ENCODE results near the gene LBHD2. TPM values are rescaled to one million over a fixed set of nuclear protein-coding genes. Genes with fewer than 3 reads are reported as not detected.
A peak's percentile ranks its signal among the peaks of the same experiment; 100 is the strongest.

LBHD2 gene
- total and polyA plus RNA-seq, 8 donors, result not detected

DNA sequence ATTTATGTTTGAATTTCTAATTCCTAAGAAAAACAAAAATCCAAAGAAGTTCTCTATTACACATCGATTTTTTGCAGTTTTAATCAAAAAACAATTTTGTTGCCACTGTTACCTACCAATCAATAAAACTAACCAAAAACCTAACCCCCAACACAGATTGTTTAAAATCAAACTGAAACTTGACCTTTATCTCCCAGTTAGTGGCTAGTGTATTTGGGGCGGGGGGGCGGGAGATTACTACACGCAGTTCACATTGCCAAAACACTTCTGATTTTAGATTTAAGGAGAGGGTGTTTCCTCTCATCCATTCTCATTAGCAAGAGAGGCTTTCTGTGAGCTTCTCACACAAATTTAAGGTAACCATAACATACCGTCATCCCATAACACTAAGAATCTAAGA is 33.1 kb upstream of the LBHD2 start:
- intact Hi-C loops (cut with DNase I), result no loop called here
- ATAC-seq (no peak), DNase-seq (no peak)
- H3K27ac ChIP-seq, result no peak overlapping the region
- H3K9me3 ChIP-seq, result no peaks in the 10 kb centered on the region
- no peak overlapping the region for H3K4me3 ChIP-seq
- H3K36me3 ChIP-seq, result no peaks in the 10 kb centered on the region
- peaks cover 0 to 15% of the 10 kb centered on the region in 2 donors for H3K27me3 ChIP-seq
- TF ChIP-seq, protein P1, sequence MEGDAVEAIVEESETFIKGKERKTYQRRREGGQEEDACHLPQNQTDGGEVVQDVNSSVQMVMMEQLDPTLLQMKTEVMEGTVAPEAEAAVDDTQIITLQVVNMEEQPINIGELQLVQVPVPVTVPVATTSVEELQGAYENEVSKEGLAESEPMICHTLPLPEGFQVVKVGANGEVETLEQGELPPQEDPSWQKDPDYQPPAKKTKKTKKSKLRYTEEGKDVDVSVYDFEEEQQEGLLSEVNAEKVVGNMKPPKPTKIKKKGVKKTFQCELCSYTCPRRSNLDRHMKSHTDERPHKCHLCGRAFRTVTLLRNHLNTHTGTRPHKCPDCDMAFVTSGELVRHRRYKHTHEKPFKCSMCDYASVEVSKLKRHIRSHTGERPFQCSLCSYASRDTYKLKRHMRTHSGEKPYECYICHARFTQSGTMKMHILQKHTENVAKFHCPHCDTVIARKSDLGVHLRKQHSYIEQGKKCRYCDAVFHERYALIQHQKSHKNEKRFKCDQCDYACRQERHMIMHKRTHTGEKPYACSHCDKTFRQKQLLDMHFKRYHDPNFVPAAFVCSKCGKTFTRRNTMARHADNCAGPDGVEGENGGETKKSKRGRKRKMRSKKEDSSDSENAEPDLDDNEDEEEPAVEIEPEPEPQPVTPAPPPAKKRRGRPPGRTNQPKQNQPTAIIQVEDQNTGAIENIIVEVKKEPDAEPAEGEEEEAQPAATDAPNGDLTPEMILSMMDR (IDR thresholded peaks at IDR 0.05), result no peak
- H3K4me1 ChIP-seq, result peaks cover 7 to 39% of the 10 kb centered on the region in 2 donors

DNA sequence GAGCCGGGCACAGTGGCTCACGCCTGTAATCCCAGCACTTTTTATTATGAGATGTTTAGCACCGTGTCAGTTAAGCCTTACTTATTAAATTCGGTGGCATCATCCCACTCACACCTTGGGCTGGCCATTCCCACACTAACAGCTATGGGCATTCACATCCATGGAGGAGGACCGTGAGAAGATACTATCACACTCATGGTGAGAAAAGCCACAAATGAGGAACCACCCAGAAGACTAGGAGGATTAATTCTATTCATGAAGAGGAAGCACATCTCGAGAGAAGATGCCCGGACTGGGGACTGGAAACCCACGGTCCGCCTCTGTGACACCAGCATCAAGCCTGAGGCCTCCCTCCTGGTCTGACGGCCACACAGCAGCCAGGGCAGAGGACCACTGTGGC is 31.6 kb upstream of the LBHD2 start:
- TF ChIP-seq, protein P1 (IDR thresholded peaks at IDR 0.05), result no peak
- intact Hi-C loops (cut with DNase I), result no loop called here
- no peak overlapping the region for H3K27ac ChIP-seq
- peaks cover 4 to 29% of the 10 kb centered on the region in 2 donors for H3K4me1 ChIP-seq
- no peaks in the 10 kb centered on the region for H3K36me3 ChIP-seq
- peaks cover 0 to 26% of the 10 kb centered on the region in 2 donors for H3K27me3 ChIP-seq
- DNase-seq (no peak), ATAC-seq (no peak)
- H3K9me3 ChIP-seq, result no peaks in the 10 kb centered on the region
- no peak overlapping the region for H3K4me3 ChIP-seq

DNA sequence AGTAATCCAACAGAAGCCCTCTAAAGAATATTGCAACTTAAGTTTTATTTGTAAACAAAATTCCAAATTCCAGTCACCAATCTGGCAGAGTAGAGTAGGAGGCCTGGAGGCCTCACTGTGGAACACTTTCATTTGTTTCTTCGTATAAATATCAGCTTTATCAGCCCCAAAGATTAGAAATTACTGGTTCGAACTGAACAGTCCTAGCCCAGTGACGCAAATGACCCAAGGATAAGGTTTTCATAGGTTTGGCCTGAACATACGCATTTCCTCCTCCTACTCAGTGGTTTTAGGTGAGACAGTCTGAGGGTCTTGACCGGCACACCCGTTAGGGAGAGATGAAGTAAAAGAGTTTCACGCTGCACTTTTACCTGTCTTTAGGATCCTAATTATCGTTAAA is 28.3 kb upstream of the LBHD2 start:
- Histone ChIP-seq H3K36me3 (no peaks in the 10 kb centered on the region), H3K27ac (peak overlapping the region; percentile 45 to 86), H3K4me3 (peak overlapping the region; percentile 88 to 93), H3K9me3 (no peaks in the 10 kb centered on the region), H3K27me3 (peaks cover 0 to 55% of the 10 kb centered on the region in 2 donors), H3K4me1 (peaks cover 4 to 37% of the 10 kb centered on the region in 2 donors)
- intact Hi-C loops (cut with DNase I), result no loop called here
- TF ChIP-seq, protein P1 (IDR thresholded peaks at IDR 0.05), result no peak
- ATAC-seq (no peak), DNase-seq (no peak)

DNA sequence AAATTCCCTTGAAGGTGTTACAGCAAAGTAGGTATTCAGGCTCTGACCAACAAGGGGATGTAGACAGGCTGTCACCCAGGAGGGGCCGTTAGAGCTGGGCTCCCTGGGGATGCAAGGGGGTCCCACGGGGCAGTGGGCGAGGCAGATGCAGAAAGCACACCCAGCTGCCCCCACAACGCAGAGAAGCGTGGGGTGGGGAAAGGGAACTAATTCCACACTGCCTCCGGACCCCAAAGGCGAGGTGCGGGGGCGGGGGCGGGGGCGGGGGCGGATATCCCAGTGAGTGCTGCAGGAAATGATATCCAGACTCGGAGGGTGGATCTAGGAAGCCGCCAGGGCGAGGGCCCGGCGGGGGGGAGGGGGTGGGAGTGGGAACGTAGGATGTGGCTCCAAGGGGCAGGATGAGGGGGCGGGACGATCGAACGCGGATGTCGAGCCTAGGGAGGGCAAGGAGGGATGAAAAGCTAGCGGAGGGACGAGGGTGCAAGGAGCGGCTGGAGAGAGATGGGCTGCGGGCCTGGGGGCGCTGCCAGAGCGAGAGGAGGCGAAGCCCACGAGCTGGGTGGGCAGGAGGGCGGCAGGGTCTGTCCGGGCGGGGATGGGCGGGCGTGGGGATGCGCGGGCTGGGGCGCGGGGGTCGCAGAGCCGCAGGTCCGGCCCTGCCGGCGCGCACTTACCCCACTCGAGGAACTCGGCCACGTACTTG is 27.5 kb upstream of the LBHD2 start:
- intact Hi-C loops (cut with DNase I), result no loop called here
- peak; percentile 57 to 83 (median 74) for DNase-seq
- Histone ChIP-seq H3K27me3 (peaks cover 0 to 55% of the 10 kb centered on the region in 2 donors), H3K9me3 (no peaks in the 10 kb centered on the region), H3K4me1 (peaks cover 4 to 37% of the 10 kb centered on the region in 2 donors), H3K27ac (peak overlapping the region; percentile 86), H3K36me3 (no peaks in the 10 kb centered on the region), H3K4me3 (peak overlapping the region; percentile 88 to 93)
- TF ChIP-seq, protein P1 (IDR thresholded peaks at IDR 0.05), result no peak
- ATAC-seq, result peak; percentile 18

DNA sequence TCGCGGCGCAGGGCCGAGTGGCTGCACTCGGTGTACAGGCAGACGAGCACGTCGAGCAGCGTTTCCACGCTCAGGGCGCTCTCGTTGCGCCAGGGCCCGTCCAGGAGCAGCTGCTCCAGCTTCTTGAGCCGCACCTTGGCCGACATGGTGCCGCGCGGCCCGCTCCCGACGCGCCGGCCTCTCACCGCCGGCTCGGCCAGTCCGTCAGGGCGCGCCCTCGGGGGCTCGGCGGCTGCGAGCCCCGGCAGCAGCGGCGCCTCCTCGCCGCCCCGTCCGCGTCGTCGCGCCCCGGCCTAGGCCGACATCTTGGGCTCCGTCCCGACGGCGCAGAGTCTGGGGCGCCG is 27.0 kb upstream of the LBHD2 start:
- Histone ChIP-seq H3K4me1 (peaks cover 4 to 32% of the 10 kb centered on the region in 2 donors), H3K9me3 (no peaks in the 10 kb centered on the region), H3K4me3 (peak overlapping the region; percentile 88 to 93), H3K36me3 (no peaks in the 10 kb centered on the region), H3K27me3 (peaks cover 0 to 55% of the 10 kb centered on the region in 2 donors), H3K27ac (peak overlapping the region; percentile 86)
- no peak for ATAC-seq
- intact Hi-C loops (cut with DNase I), result no loop called here
- peak in 2 of 4 donors; percentile 38 to 85 for DNase-seq
- TF ChIP-seq, protein P1 (IDR thresholded peaks at IDR 0.05), result no peak
